Stimulated activated CD8-positive, alpha-beta memory T cell treated with anti-CD3 and anti-CD28 coated beads, Interleukin-4, amount 100 ng/mL, for 4 hours (primary cell): Measurements from ENCODE around the gene ATOH8.

Experiments used
- DNase-seq, 2 donors: peaks; one replicate each; pipeline ENCODE4 v3.0.0-alpha.2; 2020; ENCODE audit warnings: low read depth in 2 of 2, low spot score in 1 of 2

Gene ATOH8

GRCh38 chr2:85735691-85736090, 18.1 kb upstream of the ATOH8 start:
- no peak for DNase-seq

- no peak for DNase-seq
Observed at GRCh38 chr2:85736456-85737355, 17.1 kb upstream of the ATOH8 start.

- no peak for DNase-seq
Observed at GRCh38 chr2:85737481-85737880, 16.3 kb upstream of the ATOH8 start.

GRCh38 chr2:85737961-85738360, 15.8 kb upstream of the ATOH8 start:
- no peak for DNase-seq

GRCh38 chr2:85740193-85740592, 13.6 kb upstream of the ATOH8 start:
- no peak for DNase-seq

GRCh38 chr2:85741211-85741832, 12.5 kb upstream of the ATOH8 start:
- DNase-seq = no peak

- no peak for DNase-seq
Observed at GRCh38 chr2:85741833-85742455, 11.8 kb upstream of the ATOH8 start.

GRCh38 chr2:85743304-85743978, 10.3 kb upstream of the ATOH8 start:
- no peak for DNase-seq

GRCh38 chr2:85744055-85744454, 9.7 kb upstream of the ATOH8 start:
- no peak for DNase-seq

- DNase-seq = no peak
Observed at GRCh38 chr2:85744741-85745601, 8.8 kb upstream of the ATOH8 start.

GRCh38 chr2:85745619-85746018, 8.2 kb upstream of the ATOH8 start:
- DNase-seq = no peak

GRCh38 chr2:85746321-85747004, 7.3 kb upstream of the ATOH8 start:
- no peak for DNase-seq

- no peak for DNase-seq
Observed at GRCh38 chr2:85747441-85747840, 6.3 kb upstream of the ATOH8 start.

GRCh38 chr2:85748039-85748734, 5.6 kb upstream of the ATOH8 start:
- DNase-seq = no peak

- no peak for DNase-seq
Observed at GRCh38 chr2:85748985-85749875, 4.6 kb upstream of the ATOH8 start.

GRCh38 chr2:85750587-85751575, 2.9 kb upstream of the ATOH8 start:
- DNase-seq = peak; percentile 5 to 12

- no peak for DNase-seq
Observed at GRCh38 chr2:85751627-85752026, 2.2 kb upstream of the ATOH8 start.
